Activated naive CD8-positive, alpha-beta T cell treated with anti-CD3 and anti-CD28 coated beads, Interleukin-2, amount 10 ng/mL, durations not matched to agents 7 days and 5 days (primary cell): ENCODE measurements around the gene KCNK7. TPM values are rescaled to one million over a fixed set of nuclear protein-coding genes. Genes with fewer than 3 reads are reported as not detected.
A peak's percentile ranks its signal among the peaks of the same experiment; 100 is the strongest.

Experiments used
- ATAC-seq: fragments of 150-1000 bp; cut with Tn5 transposase; one replicate; pipeline ENCODE4 v1.10.0; 2021; ENCODE audit warnings: low read depth, moderate library complexity
- POLR2A ChIA-PET: fragments of 350-600 bp; sonication (Branson Sonifier 250); formaldehyde crosslinking; loops from one replicate; lab custom pipeline; 2021; ENCODE audit warnings: antibody characterized with exemption; lab: Charles Lee
- DNase-seq: peaks from one replicate; pipeline ENCODE4 v3.0.0; 2021
- H3K27ac Mint-ChIP-seq: one replicate; pipeline ENCODE4 v1.8.0; 2022; ENCODE audit warnings: mild to moderate bottlenecking, mixed read lengths
- H3K27me3 Mint-ChIP-seq: one replicate; pipeline ENCODE4 v1.8.0; 2022; ENCODE audit warnings: mild to moderate bottlenecking, moderate library complexity, mixed read lengths
- H3K36me3 Mint-ChIP-seq: one replicate; pipeline ENCODE4 v1.8.0; 2021; ENCODE audit warnings: mild to moderate bottlenecking, mixed read lengths
- H3K4me1 Mint-ChIP-seq: one replicate; pipeline ENCODE4 v1.8.0; 2021; ENCODE audit warnings: mixed read lengths
- H3K4me3 Mint-ChIP-seq: one replicate; pipeline ENCODE4 v1.8.0; 2022; ENCODE audit warnings: mild to moderate bottlenecking, moderate library complexity, mixed read lengths
- H3K9me3 Mint-ChIP-seq: one replicate; pipeline ENCODE4 v1.8.0; 2021; ENCODE audit warnings: mixed read lengths
- total RNA-seq, 2 experiments: library from RNA; stranded (reverse); gene quantifications; one replicate each; pipeline ENCODE4 v1.2.3, GENCODE V29; 2021

Gene KCNK7
- total RNA-seq, 2 experiments from 2014 or later: 0.96 to 1.0 TPM

- Mint-ChIP-seq H3K27ac (peak overlapping the region; percentile 96), H3K27me3 (no peaks in the 10 kb centered on the region), H3K4me1 (peaks cover 28% of the 10 kb centered on the region), H3K36me3 (peaks cover 11% of the 10 kb centered on the region), H3K9me3 (no peaks in the 10 kb centered on the region), H3K4me3 (peak overlapping the region; percentile 96)
- ATAC-seq (no peak), DNase-seq (no peak)
- POLR2A ChIA-PET: interaction anchor here (0.5 to 4.6 kb wide), 13 partner anchors 9 to 246 kb away, joined by 3 to 25 read pairs (median 5); partner anchors contain the start of genes FAM89B, RELA and ZNRD2
Measured at GRCh38 chr11:65613091-65613928, 17.7 kb upstream of the KCNK7 start.

- ATAC-seq: no peak
- H3K27me3 Mint-ChIP-seq: no peaks in the 10 kb centered on the region
- DNase-seq: no peak
- POLR2A ChIA-PET: interaction anchor here (0.5 to 2.8 kb wide), 10 partner anchors 9 to 247 kb away, joined by 3 to 13 read pairs (median 4); partner anchors contain the start of genes RELA and ZNRD2
- peaks cover 11% of the 10 kb centered on the region for H3K36me3 Mint-ChIP-seq
- peak overlapping the region; percentile 96 for H3K4me3 Mint-ChIP-seq
- H3K9me3 Mint-ChIP-seq: no peaks in the 10 kb centered on the region
- peaks cover 28% of the 10 kb centered on the region for H3K4me1 Mint-ChIP-seq
- peak overlapping the region; percentile 90 for H3K27ac Mint-ChIP-seq
Measured at GRCh38 chr11:65612691-65613090, 17.1 kb upstream of the KCNK7 start.

- Mint-ChIP-seq H3K36me3 (peaks cover 8% of the 10 kb centered on the region), H3K27me3 (no peaks in the 10 kb centered on the region), H3K4me3 (peak overlapping the region; percentile 96), H3K4me1 (peaks cover 27% of the 10 kb centered on the region), H3K9me3 (no peaks in the 10 kb centered on the region), H3K27ac (peak overlapping the region; percentile 90)
- DNase-seq (no peak), ATAC-seq (no peak)
- POLR2A ChIA-PET: interaction anchor here (0.5 to 2.1 kb wide), 6 partner anchors 8 to 248 kb away, joined by 3 to 8 read pairs (median 4); partner anchors contain the start of gene RELA
Measured at GRCh38 chr11:65611758-65612603, 16.4 kb upstream of the KCNK7 start.

GRCh38 chr11:65611028-65611757, 15.6 kb upstream of the KCNK7 start:
- Mint-ChIP-seq H3K4me3 (peak overlapping the region; percentile 52), H3K27ac (peak overlapping the region; percentile 47), H3K27me3 (no peaks in the 10 kb centered on the region), H3K36me3 (peaks cover 6% of the 10 kb centered on the region), H3K4me1 (peaks cover 20% of the 10 kb centered on the region), H3K9me3 (no peaks in the 10 kb centered on the region)
- ATAC-seq: no peak
- no peak for DNase-seq
- POLR2A ChIA-PET: interaction anchor here (1.3 to 2.1 kb wide), 3 partner anchors 14 to 42 kb away, joined by 4 to 8 read pairs (median 7); partner anchors contain the start of gene SIPA1

GRCh38 chr11:65610404-65610803, 14.8 kb upstream of the KCNK7 start:
- Mint-ChIP-seq H3K9me3 (no peaks in the 10 kb centered on the region), H3K27ac (peak overlapping the region; percentile 73), H3K4me1 (peaks cover 20% of the 10 kb centered on the region), H3K36me3 (peaks cover 6% of the 10 kb centered on the region), H3K4me3 (no peak overlapping the region), H3K27me3 (no peaks in the 10 kb centered on the region)
- DNase-seq (no peak), ATAC-seq (no peak)
- POLR2A ChIA-PET: interaction anchor here (1.3 to 1.8 kb wide), 3 partner anchors 13 to 28 kb away, joined by 3 to 7 read pairs (median 4); partner anchors contain the start of gene SIPA1

- Mint-ChIP-seq H3K27ac (peak overlapping the region; percentile 73), H3K27me3 (no peaks in the 10 kb centered on the region), H3K36me3 (peaks cover 6% of the 10 kb centered on the region), H3K4me1 (peaks cover 20% of the 10 kb centered on the region), H3K9me3 (no peaks in the 10 kb centered on the region), H3K4me3 (no peak overlapping the region)
- ATAC-seq (no peak), DNase-seq (no peak)
- POLR2A ChIA-PET: interaction anchor here (0.5 to 1.8 kb wide), 4 partner anchors 14 to 29 kb away, joined by 3 to 7 read pairs (median 3); partner anchors contain the start of genes KCNK7 and SIPA1
Measured at GRCh38 chr11:65609665-65610064, 14.1 kb upstream of the KCNK7 start.

GRCh38 chr11:65609229-65609628, 13.6 kb upstream of the KCNK7 start:
- no peaks in the 10 kb centered on the region for H3K9me3 Mint-ChIP-seq
- peak overlapping the region; percentile 43 for H3K27ac Mint-ChIP-seq
- no peak for ATAC-seq
- H3K27me3 Mint-ChIP-seq: no peaks in the 10 kb centered on the region
- H3K36me3 Mint-ChIP-seq: peaks cover 6% of the 10 kb centered on the region
- peaks cover 20% of the 10 kb centered on the region for H3K4me1 Mint-ChIP-seq
- DNase-seq: no peak
- POLR2A ChIA-PET: interaction anchor here (0.7 to 1.4 kb wide), 4 partner anchors 14 to 102 kb away, joined by 3 read pairs; partner anchors contain the start of genes FAM89B and KCNK7
- H3K4me3 Mint-ChIP-seq: no peak overlapping the region

- no peaks in the 10 kb centered on the region for H3K27me3 Mint-ChIP-seq
- H3K27ac Mint-ChIP-seq: no peak overlapping the region
- peaks cover 11% of the 10 kb centered on the region for H3K36me3 Mint-ChIP-seq
- no peaks in the 10 kb centered on the region for H3K9me3 Mint-ChIP-seq
- DNase-seq (no peak), ATAC-seq (no peak)
- no peak overlapping the region for H3K4me3 Mint-ChIP-seq
- H3K4me1 Mint-ChIP-seq: peaks cover 20% of the 10 kb centered on the region
- POLR2A ChIA-PET: interaction anchor here (0.5 kb wide), 1 partner anchor 99 kb away, joined by 3 read pairs; no protein-coding TSS in a partner anchor
Measured at GRCh38 chr11:65607614-65608426, 12.2 kb upstream of the KCNK7 start.

- POLR2A ChIA-PET: interaction anchor here (0.5 kb wide), 1 partner anchor 98 kb away, joined by 3 read pairs; no protein-coding TSS in a partner anchor
- Mint-ChIP-seq H3K27ac (no peak overlapping the region), H3K9me3 (no peaks in the 10 kb centered on the region), H3K36me3 (peaks cover 9% of the 10 kb centered on the region), H3K27me3 (no peaks in the 10 kb centered on the region), H3K4me3 (no peak overlapping the region), H3K4me1 (peaks cover 14% of the 10 kb centered on the region)
- DNase-seq (no peak), ATAC-seq (no peak)
Measured at GRCh38 chr11:65606876-65607613, 11.4 kb upstream of the KCNK7 start.

GRCh38 chr11:65604258-65604657, 8.7 kb upstream of the KCNK7 start:
- Mint-ChIP-seq H3K9me3 (no peaks in the 10 kb centered on the region), H3K27ac (no peak overlapping the region), H3K4me1 (no peaks in the 10 kb centered on the region), H3K27me3 (no peaks in the 10 kb centered on the region), H3K4me3 (no peak overlapping the region), H3K36me3 (peaks cover 7% of the 10 kb centered on the region)
- no peak for DNase-seq
- POLR2A ChIA-PET: interaction anchor here (0.8 to 1.4 kb wide), 3 partner anchors 8 to 17 kb away, joined by 3 to 5 read pairs (median 4); partner anchors contain the start of gene PCNX3
- no peak for ATAC-seq

GRCh38 chr11:65599955-65600246, 4.3 kb upstream of the KCNK7 start:
- Mint-ChIP-seq H3K9me3 (no peaks in the 10 kb centered on the region), H3K27ac (no peak overlapping the region), H3K36me3 (peaks cover 5% of the 10 kb centered on the region), H3K4me1 (no peaks in the 10 kb centered on the region), H3K27me3 (no peaks in the 10 kb centered on the region), H3K4me3 (no peak overlapping the region)
- POLR2A ChIA-PET: interaction anchor here (0.7 kb wide), 1 partner anchor 53 kb away, joined by 4 read pairs; no protein-coding TSS in a partner anchor
- ATAC-seq (no peak), DNase-seq (no peak)
